HG03469 (cell line): Measurements from ENCODE around the gene NR2F1-AS1.
"Not testable (repeated sequence)": the region's sequence is repeated elsewhere in the genome, so short reads cannot be mapped to it uniquely, and the experiment has no call there.

Experiments used
- ATAC-seq: cut with Tn5 transposase; IDR thresholded peaks from one replicate; pipeline ENCODE4 v1.9.1; 2021; ENCODE audit warnings: mild to moderate bottlenecking, moderate library complexity, moderate number of reproducible peaks; ENCODE audit not compliant: unreplicated experiment

Gene NR2F1-AS1

GRCh38 chr5:93549594-93549993 is 31.4 kb downstream of the NR2F1-AS1 start:
- ATAC-seq, result not testable (repeated sequence)

GRCh38 chr5:93545872-93546271 is 35.1 kb downstream of the NR2F1-AS1 start:
- ATAC-seq, result no peak

GRCh38 chr5:93532370-93532769 is 48.6 kb downstream of the NR2F1-AS1 start:
- ATAC-seq, result no peak

- ATAC-seq, result not testable (repeated sequence)
These were observed 59.2 kb downstream of the NR2F1-AS1 start for GRCh38 chr5:93521815-93522214.

- ATAC-seq, result no peak
These were observed 61.3 kb downstream of the NR2F1-AS1 start for GRCh38 chr5:93519740-93520139.

GRCh38 chr5:93517828-93518227 is 63.2 kb downstream of the NR2F1-AS1 start:
- no peak for ATAC-seq

GRCh38 chr5:93513298-93513697 is 67.7 kb downstream of the NR2F1-AS1 start:
- ATAC-seq, result no peak

- ATAC-seq, result no peak
These were observed 68.2 kb downstream of the NR2F1-AS1 start for GRCh38 chr5:93512799-93513198.

GRCh38 chr5:93511445-93511844 is 69.6 kb downstream of the NR2F1-AS1 start:
- no peak for ATAC-seq

GRCh38 chr5:93510626-93511380 is 70.2 kb downstream of the NR2F1-AS1 start:
- ATAC-seq, result no peak

- ATAC-seq, result not testable (repeated sequence)
These were observed 75.5 kb downstream of the NR2F1-AS1 start for GRCh38 chr5:93505553-93505952.

GRCh38 chr5:93503598-93504067 is 77.4 kb downstream of the NR2F1-AS1 start:
- no peak for ATAC-seq

GRCh38 chr5:93497096-93497495 is 83.9 kb downstream of the NR2F1-AS1 start:
- ATAC-seq, result no peak

GRCh38 chr5:93479982-93480509 is 101.0 kb downstream of the NR2F1-AS1 start:
- no peak for ATAC-seq

- no peak for ATAC-seq
These were observed 103.2 kb downstream of the NR2F1-AS1 start for GRCh38 chr5:93477816-93478215.

- no peak for ATAC-seq
These were observed 104.7 kb downstream of the NR2F1-AS1 start for GRCh38 chr5:93476251-93476742.

GRCh38 chr5:93462916-93463315 is 118.1 kb downstream of the NR2F1-AS1 start:
- no peak for ATAC-seq

- ATAC-seq, result no peak
These were observed 119.3 kb downstream of the NR2F1-AS1 start for GRCh38 chr5:93461756-93462155.

- no peak for ATAC-seq
These were observed 120.7 kb downstream of the NR2F1-AS1 start for GRCh38 chr5:93460286-93460685.

GRCh38 chr5:93456796-93457195 is 124.2 kb downstream of the NR2F1-AS1 start:
- ATAC-seq, result not testable (repeated sequence)

- ATAC-seq, result no peak
These were observed 126.1 kb downstream of the NR2F1-AS1 start for GRCh38 chr5:93454896-93455295.

- ATAC-seq, result no peak
These were observed 128.8 kb downstream of the NR2F1-AS1 start for GRCh38 chr5:93452255-93452654.
